Neuron (in vitro differentiated cells): ENCODE measurements around the gene ENDOU.
"Not testable (repeated sequence)": the region's sequence is repeated elsewhere in the genome, so short reads cannot be mapped to it uniquely, and the experiment has no call there.

Experiments used
- H2AFZ ChIP-seq: one replicate; pipeline ENCODE4 v1.6.1; 2013; ENCODE audit warnings: low read depth, mild to moderate bottlenecking, inconsistent platforms, low read length, moderate library complexity
- H3K27me3 ChIP-seq: one replicate; pipeline ENCODE4 v1.6.1; 2013; ENCODE audit warnings: low read length; ENCODE audit not compliant: insufficient read depth
- H3K36me3 ChIP-seq: one replicate; pipeline ENCODE4 v1.6.1; 2013; ENCODE audit warnings: low read length; ENCODE audit not compliant: insufficient read depth
- H3K4me1 ChIP-seq: one replicate; pipeline ENCODE4 v1.6.1; 2013; ENCODE audit warnings: low read length; ENCODE audit not compliant: insufficient read depth
- H3K4me3 ChIP-seq: 2 replicates; pipeline ENCODE4 v1.5.1; 2013; ENCODE audit warnings: mild to moderate bottlenecking, low read length, moderate library complexity
- H3K9me3 ChIP-seq: one replicate; pipeline ENCODE4 v1.6.1; 2013; ENCODE audit warnings: low read length

ENDOU gene

GRCh38 chr12:47705566-47706425, 19.5 kb downstream of the ENDOU start, which contains the start of gene RPAP3:
Gene RPAP3 (minus strand): TSS chr12:47706030. CDS start chr12:47702840, 3,190 bp downstream.
- peak within 1 kb of the TSS; percentile 81 for H2AFZ ChIP-seq
- no peaks in the 10 kb centered on the region for H3K27me3 ChIP-seq
- H3K9me3 ChIP-seq = no peaks in the 10 kb centered on the region
- peaks cover 11% of the 10 kb centered on the region for H3K36me3 ChIP-seq
- peaks cover 12% of the 10 kb centered on the region for H3K4me1 ChIP-seq
- H3K4me3 ChIP-seq = peak within 1 kb of the TSS; percentile 79

DNA sequence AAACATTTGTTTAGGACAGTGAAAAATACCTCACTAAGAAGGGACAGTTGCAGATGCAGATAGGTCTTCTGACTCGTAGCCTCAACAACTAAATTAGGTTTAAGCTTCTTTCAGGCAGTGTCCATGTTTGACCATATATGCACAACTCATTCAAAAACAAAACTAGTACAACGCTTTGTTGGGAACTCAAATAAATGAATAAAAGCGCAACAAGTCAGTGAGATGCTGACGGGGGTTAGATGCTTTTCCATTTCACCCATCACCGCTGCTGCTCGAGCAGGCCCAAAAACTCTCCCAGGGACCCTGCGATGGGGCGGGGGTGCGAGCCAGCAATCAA, 20.1 kb downstream of the ENDOU start:
- Histone ChIP-seq H3K27me3 (no peaks in the 10 kb centered on the region), H2AFZ (peak overlapping the region; percentile 81), H3K4me3 (peak overlapping the region; percentile 79), H3K4me1 (peaks cover 12% of the 10 kb centered on the region), H3K36me3 (peaks cover 17% of the 10 kb centered on the region), H3K9me3 (no peaks in the 10 kb centered on the region)

DNA sequence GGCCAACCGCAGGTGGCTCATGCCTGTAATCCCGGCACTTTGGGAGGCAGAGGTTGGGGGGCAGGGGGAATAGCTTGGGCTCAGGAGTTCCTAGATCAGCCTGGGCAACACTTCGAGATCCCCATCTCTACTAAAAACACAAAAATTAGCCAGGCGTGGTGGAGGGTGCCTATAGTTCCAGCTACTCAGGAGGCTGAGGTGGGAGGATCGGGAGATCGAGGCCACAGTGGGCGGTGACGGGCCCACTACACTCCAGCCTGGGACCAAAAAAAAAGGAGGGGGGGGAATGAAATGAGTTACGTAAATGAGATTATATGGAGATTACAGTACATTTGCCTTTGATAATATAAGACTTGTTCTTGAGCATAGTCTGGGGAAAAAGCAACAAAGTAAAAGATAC, 20.6 kb downstream of the ENDOU start:
- Histone ChIP-seq H2AFZ (no peak overlapping the region), H3K4me3 (peak overlapping the region; percentile 79), H3K27me3 (no peaks in the 10 kb centered on the region), H3K9me3 (no peaks in the 10 kb centered on the region), H3K4me1 (peaks cover 12% of the 10 kb centered on the region), H3K36me3 (peaks cover 19% of the 10 kb centered on the region)

GRCh38 chr12:47700263-47700662, 25.0 kb downstream of the ENDOU start:
- Histone ChIP-seq H3K4me3 (no peak overlapping the region), H3K27me3 (no peaks in the 10 kb centered on the region), H3K4me1 (peaks cover 4% of the 10 kb centered on the region), H3K36me3 (peaks cover 44% of the 10 kb centered on the region), H3K9me3 (no peaks in the 10 kb centered on the region), H2AFZ (no peak overlapping the region)

DNA sequence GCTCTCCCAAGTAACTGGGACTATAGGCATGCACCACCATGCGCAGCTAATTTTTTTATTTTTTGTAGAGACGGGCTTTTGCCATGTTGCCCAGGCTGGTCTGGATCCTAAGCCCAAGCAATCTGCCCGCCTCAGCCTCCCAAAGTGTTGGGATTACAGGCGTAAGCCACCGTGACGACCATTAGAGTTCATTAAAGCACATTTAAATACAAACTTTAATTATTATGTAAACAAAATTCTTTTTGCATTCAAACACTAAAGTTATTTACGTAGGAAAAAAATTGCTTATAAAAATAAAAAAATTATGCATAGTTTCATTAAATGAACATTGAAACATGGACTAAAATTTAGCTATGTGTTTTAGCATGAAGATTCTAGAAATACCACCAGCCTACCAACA, 26.7 kb downstream of the ENDOU start:
- Histone ChIP-seq H3K4me3 (no peak overlapping the region), H3K36me3 (peaks cover 58% of the 10 kb centered on the region)

DNA sequence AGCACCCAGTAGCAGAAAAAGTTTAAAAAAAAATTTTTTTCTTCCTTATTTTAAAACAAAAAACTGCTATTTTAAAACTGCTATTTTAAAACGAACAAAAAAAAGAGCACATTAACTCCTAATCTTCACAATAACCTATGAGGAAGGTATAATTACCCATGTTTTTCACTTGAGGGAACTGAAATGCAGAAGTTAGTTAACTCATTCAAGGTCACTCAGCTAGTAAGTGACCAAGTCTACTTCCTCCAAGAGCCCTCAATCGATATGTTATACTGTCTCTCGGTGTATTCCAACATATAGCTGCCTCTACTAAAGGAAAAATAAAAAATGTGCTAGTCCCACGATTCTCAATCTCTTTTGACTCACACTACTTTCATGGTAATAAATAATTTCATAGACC, 27.2 kb downstream of the ENDOU start:
- Histone ChIP-seq H3K4me3 (no peak overlapping the region), H3K4me1 (no peaks in the 10 kb centered on the region), H3K36me3 (peaks cover 63% of the 10 kb centered on the region), H2AFZ (no peak overlapping the region), H3K27me3 (no peaks in the 10 kb centered on the region), H3K9me3 (peaks cover 4% of the 10 kb centered on the region)

More for the DNA sequence above, 26.7 kb downstream of the ENDOU start:
- Histone ChIP-seq H3K27me3 (no peaks in the 10 kb centered on the region), H2AFZ (no peak overlapping the region), H3K4me1 (no peaks in the 10 kb centered on the region), H3K9me3 (no peaks in the 10 kb centered on the region)

DNA sequence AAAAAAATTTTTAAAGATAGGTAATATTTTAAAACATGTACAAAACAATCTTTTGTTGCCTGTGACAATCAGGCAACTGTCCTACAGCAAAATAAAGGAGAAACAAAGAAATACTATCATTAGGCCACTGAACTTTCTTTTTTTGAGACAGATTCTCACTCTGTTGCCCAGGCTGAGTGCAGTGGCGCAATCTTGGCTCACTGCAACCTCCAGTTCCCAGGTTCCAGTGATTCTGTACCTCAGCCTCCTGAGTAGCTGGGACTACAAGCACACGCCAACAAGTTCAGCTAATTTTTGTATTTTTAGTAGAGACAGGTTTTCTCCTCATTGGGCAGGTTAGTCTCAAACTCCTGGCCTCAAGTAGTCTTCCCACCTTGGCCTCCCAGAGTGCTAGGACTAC, 36.1 kb downstream of the ENDOU start:
- Histone ChIP-seq H2AFZ (no peak overlapping the region), H3K4me1 (no peaks in the 10 kb centered on the region), H3K4me3 (no peak overlapping the region), H3K9me3 (peaks cover 9% of the 10 kb centered on the region), H3K36me3 (peaks cover 44% of the 10 kb centered on the region), H3K27me3 (no peaks in the 10 kb centered on the region)

GRCh38 chr12:47687636-47688035, 37.7 kb downstream of the ENDOU start:
- no peaks in the 10 kb centered on the region for H3K4me1 ChIP-seq
- no peak overlapping the region for H2AFZ ChIP-seq
- peaks cover 5% of the 10 kb centered on the region for H3K9me3 ChIP-seq
- no peak overlapping the region for H3K4me3 ChIP-seq
- H3K27me3 ChIP-seq = no peaks in the 10 kb centered on the region
- H3K36me3 ChIP-seq = peaks cover 40% of the 10 kb centered on the region

- Histone ChIP-seq H3K4me3 (no peak overlapping the region), H2AFZ (no peak overlapping the region), H3K27me3 (no peaks in the 10 kb centered on the region), H3K4me1 (no peaks in the 10 kb centered on the region), H3K36me3 (peaks cover 33% of the 10 kb centered on the region), H3K9me3 (no peaks in the 10 kb centered on the region)
Measured at GRCh38 chr12:47686645-47687240, 38.5 kb downstream of the ENDOU start.

GRCh38 chr12:47679785-47680184, 45.5 kb downstream of the ENDOU start:
- H2AFZ ChIP-seq = no peak overlapping the region
- H3K9me3 ChIP-seq = peaks cover 3% of the 10 kb centered on the region
- H3K4me1 ChIP-seq = no peaks in the 10 kb centered on the region
- peaks cover 30% of the 10 kb centered on the region for H3K36me3 ChIP-seq
- H3K4me3 ChIP-seq = no peak overlapping the region
- H3K27me3 ChIP-seq = no peaks in the 10 kb centered on the region

DNA sequence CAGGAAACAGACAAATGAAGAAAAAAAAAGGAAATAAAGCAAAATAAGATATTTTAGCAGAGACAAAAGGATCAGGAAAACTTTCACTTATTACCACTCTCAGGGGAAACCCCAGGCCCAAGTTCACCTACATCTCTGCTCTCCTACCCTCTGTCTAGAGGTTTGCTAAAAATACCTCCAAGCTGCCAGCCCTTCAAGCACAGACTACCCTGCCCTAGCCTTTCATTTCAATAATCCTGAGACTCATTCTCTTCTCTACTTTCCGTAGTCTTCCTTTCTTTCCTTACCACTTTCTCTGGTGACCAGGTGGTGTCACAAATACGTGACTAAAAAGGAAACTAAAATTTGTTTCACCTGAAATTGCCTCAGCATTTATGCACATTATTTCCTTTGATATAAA, 53.2 kb downstream of the ENDOU start:
- H3K4me1 ChIP-seq = no peaks in the 10 kb centered on the region
- no peak overlapping the region for H2AFZ ChIP-seq
- H3K4me3 ChIP-seq = no peak overlapping the region
- no peaks in the 10 kb centered on the region for H3K27me3 ChIP-seq
- H3K9me3 ChIP-seq = no peaks in the 10 kb centered on the region
- peaks cover 43% of the 10 kb centered on the region for H3K36me3 ChIP-seq

DNA sequence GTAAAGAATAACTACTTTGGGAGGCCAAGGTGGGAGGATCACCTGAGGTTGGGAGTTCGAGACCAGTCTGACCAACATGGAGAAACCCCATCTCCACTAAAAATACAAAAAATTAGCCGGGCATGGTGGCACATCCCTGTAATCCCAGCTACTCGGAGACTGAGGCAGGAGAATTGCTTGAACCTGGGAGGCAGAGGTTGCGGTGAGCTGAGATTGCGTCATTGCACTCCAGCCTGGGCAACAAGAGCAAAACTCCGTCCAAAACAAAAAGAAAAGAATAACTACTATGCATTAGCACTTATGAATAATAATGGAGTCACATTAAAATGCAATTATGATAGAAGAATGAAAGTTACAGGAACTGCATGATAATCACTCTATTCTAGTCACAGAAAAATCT, 57.4 kb downstream of the ENDOU start:
- peaks cover 53% of the 10 kb centered on the region for H3K36me3 ChIP-seq
- not testable (repeated sequence) for H3K4me3 ChIP-seq, H3K4me1 ChIP-seq, H3K9me3 ChIP-seq, H3K27me3 ChIP-seq, H2AFZ ChIP-seq
